Astrocyte (in vitro differentiated cells and primary cell): ENCODE data around the gene C21orf58. TPM values are rescaled to one million over a fixed set of nuclear protein-coding genes. Genes with fewer than 3 reads are reported as not detected.

Experiments used
- DNase-seq: peaks from one replicate; pipeline ENCODE4 v3.0.0-alpha.2; 2010; ENCODE audit warnings: low read depth
- FAIRE-seq: peaks from 2 replicates; lab custom pipeline; 2011; peaks lifted over from hg19 to GRCh38; lab: Jason Lieb, UNC
- H2AFZ ChIP-seq: 2 replicates; pipeline ENCODE4 v1.6.0; 2012; ENCODE audit warnings: low read depth, low read length, inconsistent platforms
- H3K27ac ChIP-seq: 2 replicates; pipeline ENCODE4 v1.5.1; 2011; ENCODE audit warnings: low read depth, low read length, inconsistent platforms
- H3K27me3 ChIP-seq: 2 replicates; pipeline ENCODE4 v1.6.0; 2011; ENCODE audit warnings: low read length, inconsistent platforms; ENCODE audit not compliant: insufficient read depth
- H3K36me3 ChIP-seq: 2 replicates; pipeline ENCODE4 v1.5.1; 2011; ENCODE audit warnings: low read length, inconsistent platforms; ENCODE audit not compliant: insufficient read depth
- H3K4me1 ChIP-seq: 2 replicates; pipeline ENCODE4 v1.5.1; 2011; ENCODE audit warnings: low read length, inconsistent platforms; ENCODE audit not compliant: insufficient read depth
- H3K4me2 ChIP-seq: 2 replicates; pipeline ENCODE4 v1.6.0; 2012; ENCODE audit warnings: low read length, inconsistent platforms
- H3K4me3 ChIP-seq: 2 replicates; pipeline ENCODE4 v1.5.1; 2011; ENCODE audit warnings: low read depth, mild to moderate bottlenecking, low read length, inconsistent platforms; ENCODE audit not compliant: insufficient read depth
- H3K79me2 ChIP-seq: 2 replicates; pipeline ENCODE4 v1.6.0; 2012; ENCODE audit warnings: mild to moderate bottlenecking, low read length, inconsistent platforms; ENCODE audit not compliant: insufficient read depth
- H3K9ac ChIP-seq: 2 replicates; pipeline ENCODE4 v1.6.0; 2012; ENCODE audit warnings: mild to moderate bottlenecking, low read length, inconsistent platforms
- H3K9me3 ChIP-seq: 2 replicates; pipeline ENCODE4 v1.5.1; 2012; ENCODE audit warnings: low read depth, mild to moderate bottlenecking, low read length, inconsistent platforms; ENCODE audit not compliant: insufficient read depth
- H4K20me1 ChIP-seq: 2 replicates; pipeline ENCODE4 v1.6.0; 2012; ENCODE audit warnings: low read length, inconsistent platforms; ENCODE audit not compliant: insufficient read depth
- H3K27ac Mint-ChIP-seq: one replicate; pipeline ENCODE4 v1.8.0; 2021; ENCODE audit warnings: mild to moderate bottlenecking, mixed read lengths; ENCODE audit not compliant: unreplicated experiment
- H3K27me3 Mint-ChIP-seq: one replicate; pipeline ENCODE4 v1.8.0; 2021; ENCODE audit warnings: low read depth, mixed read lengths; ENCODE audit not compliant: unreplicated experiment
- H3K36me3 Mint-ChIP-seq: one replicate; pipeline ENCODE4 v1.8.0; 2021; ENCODE audit warnings: low read depth, mixed read lengths; ENCODE audit not compliant: unreplicated experiment
- H3K4me1 Mint-ChIP-seq: one replicate; pipeline ENCODE4 v1.8.0; 2021; ENCODE audit warnings: low read depth, mixed read lengths; ENCODE audit not compliant: unreplicated experiment
- H3K4me3 Mint-ChIP-seq: one replicate; pipeline ENCODE4 v1.8.0; 2021; ENCODE audit warnings: mild to moderate bottlenecking, moderate library complexity, mixed read lengths; ENCODE audit not compliant: unreplicated experiment
- H3K9me3 Mint-ChIP-seq: one replicate; pipeline ENCODE4 v1.8.0; 2021; ENCODE audit warnings: mild to moderate bottlenecking, mixed read lengths; ENCODE audit not compliant: unreplicated experiment
- EZH2 ChIP-seq: IDR thresholded peaks from 2 replicates; pipeline ENCODE4 v1.6.1; 2012; ENCODE audit warnings: mild to moderate bottlenecking, low read length, inconsistent platforms; ENCODE audit not compliant: insufficient read depth
- total RNA-seq: library from RNA; stranded (reverse); gene quantifications from 2 replicates; pipeline ENCODE4 v1.2.1, GENCODE V29; 2021
- TF ChIP-seq, protein P1 (sequence below): IDR thresholded peaks from 2 replicates; pipeline ENCODE4 v1.5.1; 2011; ENCODE audit warnings: low read depth, mild to moderate bottlenecking, inconsistent platforms, low read length, moderate library complexity; ENCODE audit not compliant: insufficient read depth

C21orf58 gene
- total RNA-seq, 1 donor from 2014 or later, result 3.2 TPM

DNA sequence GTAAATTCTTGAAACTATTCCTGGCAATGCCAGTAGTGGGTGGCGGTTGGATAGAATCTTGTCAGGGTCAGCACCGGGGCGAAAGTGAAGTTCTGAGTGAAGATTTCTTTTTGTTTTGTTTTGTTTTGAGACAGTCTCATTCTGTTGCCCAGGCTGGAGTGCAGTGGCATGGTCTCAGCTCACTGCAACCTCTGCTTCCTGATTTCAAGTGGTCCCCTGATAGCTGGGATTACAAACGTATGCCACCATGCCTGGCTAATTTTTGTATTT is 33.6 kb upstream of the C21orf58 start:
- Histone ChIP-seq H2AFZ (no peak overlapping the region), H3K27me3 (no peaks in the 10 kb centered on the region), H3K4me1 (no peaks in the 10 kb centered on the region), H3K4me2 (no peak overlapping the region), H3K9ac (no peak overlapping the region), H3K4me3 (no peak overlapping the region), H3K9me3 (no peaks in the 10 kb centered on the region), H3K36me3 (peaks cover 8% of the 10 kb centered on the region), H3K27ac (no peak overlapping the region), H3K79me2 (no peaks in the 10 kb centered on the region), H4K20me1 (peaks cover 11% of the 10 kb centered on the region)
- Mint-ChIP-seq H3K36me3 (peaks cover 16% of the 10 kb centered on the region), H3K4me3 (no peak overlapping the region), H3K4me1 (no peaks in the 10 kb centered on the region), H3K9me3 (no peaks in the 10 kb centered on the region), H3K27ac (no peak overlapping the region), H3K27me3 (no peaks in the 10 kb centered on the region)
- no peak for DNase-seq
- TF ChIP-seq EZH2, result no peak
- TF ChIP-seq, protein P1, sequence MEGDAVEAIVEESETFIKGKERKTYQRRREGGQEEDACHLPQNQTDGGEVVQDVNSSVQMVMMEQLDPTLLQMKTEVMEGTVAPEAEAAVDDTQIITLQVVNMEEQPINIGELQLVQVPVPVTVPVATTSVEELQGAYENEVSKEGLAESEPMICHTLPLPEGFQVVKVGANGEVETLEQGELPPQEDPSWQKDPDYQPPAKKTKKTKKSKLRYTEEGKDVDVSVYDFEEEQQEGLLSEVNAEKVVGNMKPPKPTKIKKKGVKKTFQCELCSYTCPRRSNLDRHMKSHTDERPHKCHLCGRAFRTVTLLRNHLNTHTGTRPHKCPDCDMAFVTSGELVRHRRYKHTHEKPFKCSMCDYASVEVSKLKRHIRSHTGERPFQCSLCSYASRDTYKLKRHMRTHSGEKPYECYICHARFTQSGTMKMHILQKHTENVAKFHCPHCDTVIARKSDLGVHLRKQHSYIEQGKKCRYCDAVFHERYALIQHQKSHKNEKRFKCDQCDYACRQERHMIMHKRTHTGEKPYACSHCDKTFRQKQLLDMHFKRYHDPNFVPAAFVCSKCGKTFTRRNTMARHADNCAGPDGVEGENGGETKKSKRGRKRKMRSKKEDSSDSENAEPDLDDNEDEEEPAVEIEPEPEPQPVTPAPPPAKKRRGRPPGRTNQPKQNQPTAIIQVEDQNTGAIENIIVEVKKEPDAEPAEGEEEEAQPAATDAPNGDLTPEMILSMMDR, result no peak
- FAIRE-seq, result no peak

DNA sequence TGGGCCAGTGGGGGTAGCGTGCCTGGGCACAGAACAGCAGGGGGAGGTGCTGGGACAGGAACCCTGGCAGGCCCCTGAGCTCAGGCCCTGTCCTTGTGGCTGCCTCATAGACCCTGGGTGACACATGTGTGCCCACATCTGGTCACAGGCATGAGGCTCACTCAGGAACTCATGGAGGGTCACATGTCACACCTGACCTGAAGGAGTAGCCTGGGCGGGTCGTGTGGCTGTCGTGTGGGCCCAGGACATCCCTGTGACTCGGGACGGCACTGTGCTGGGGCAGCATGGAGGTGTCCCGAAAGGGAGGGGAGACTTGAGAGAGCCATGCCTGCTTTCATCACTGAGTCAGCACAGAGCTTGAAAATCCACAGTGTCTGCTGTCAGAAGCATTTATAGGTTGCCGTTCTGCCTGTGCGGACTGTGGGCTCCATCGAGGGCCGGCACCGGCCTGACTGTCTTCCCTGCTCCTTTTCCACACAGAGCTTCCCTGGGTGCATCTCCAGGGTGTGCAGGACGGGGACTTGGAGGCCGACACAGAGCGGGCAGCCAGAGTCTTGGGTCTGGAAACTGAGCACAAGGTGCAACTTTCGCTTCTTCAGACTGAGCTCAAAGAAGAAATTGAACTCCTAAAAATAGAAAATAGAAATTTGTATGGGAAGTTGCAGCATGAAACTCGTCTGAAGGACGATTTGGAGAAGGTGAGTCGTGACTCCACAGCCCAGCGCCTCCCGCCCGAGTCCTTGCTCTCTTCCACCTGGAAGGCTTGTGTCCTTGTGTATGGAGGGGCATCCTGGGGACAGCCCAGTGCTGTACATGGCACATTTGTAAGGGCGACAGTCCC is 33.0 kb upstream of the C21orf58 start:
- H3K27me3 ChIP-seq, result no peaks in the 10 kb centered on the region
- peaks cover 5% of the 10 kb centered on the region for H4K20me1 ChIP-seq
- no peak overlapping the region for H3K9ac ChIP-seq
- Mint-ChIP-seq H3K9me3 (no peaks in the 10 kb centered on the region), H3K4me1 (no peaks in the 10 kb centered on the region), H3K36me3 (peaks cover 10% of the 10 kb centered on the region), H3K27me3 (no peaks in the 10 kb centered on the region), H3K4me3 (no peak overlapping the region), H3K27ac (no peak overlapping the region)
- no peaks in the 10 kb centered on the region for H3K4me1 ChIP-seq
- no peak overlapping the region for H2AFZ ChIP-seq
- H3K4me3 ChIP-seq, result no peak overlapping the region
- no peak for FAIRE-seq
- no peak overlapping the region for H3K27ac ChIP-seq
- no peak overlapping the region for H3K4me2 ChIP-seq
- no peaks in the 10 kb centered on the region for H3K9me3 ChIP-seq
- H3K36me3 ChIP-seq, result peaks cover 8% of the 10 kb centered on the region
- H3K79me2 ChIP-seq, result no peaks in the 10 kb centered on the region
- TF ChIP-seq, protein P1, result no peak
- no peak for TF ChIP-seq EZH2
- DNase-seq, result no peak

DNA sequence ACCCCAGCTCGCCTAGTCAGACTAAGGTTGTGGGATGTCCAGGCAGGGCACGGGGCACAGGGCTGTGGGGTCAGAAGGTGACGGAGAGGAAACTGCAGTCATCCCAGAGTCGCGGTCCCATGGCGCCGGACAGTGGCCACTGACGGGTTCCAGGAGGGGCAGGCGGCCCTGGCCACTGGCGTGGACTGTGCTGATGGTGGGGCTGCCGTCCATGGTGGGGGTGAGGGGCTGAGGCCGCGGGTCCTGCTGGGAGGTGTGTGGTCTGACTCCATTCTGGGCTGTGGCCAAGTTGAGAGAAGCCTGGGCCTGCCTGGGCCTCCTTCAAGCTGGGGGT is 32.3 kb upstream of the C21orf58 start:
- Histone ChIP-seq H3K4me1 (no peaks in the 10 kb centered on the region), H2AFZ (no peak overlapping the region), H3K4me2 (no peak overlapping the region), H3K27me3 (no peaks in the 10 kb centered on the region), H3K9ac (no peak overlapping the region), H3K36me3 (peaks cover 8% of the 10 kb centered on the region), H3K79me2 (no peaks in the 10 kb centered on the region), H4K20me1 (no peaks in the 10 kb centered on the region), H3K4me3 (no peak overlapping the region), H3K9me3 (no peaks in the 10 kb centered on the region), H3K27ac (no peak overlapping the region)
- H3K27ac Mint-ChIP-seq, result no peak overlapping the region
- no peak for TF ChIP-seq EZH2
- TF ChIP-seq, protein P1, result no peak
- no peaks in the 10 kb centered on the region for H3K27me3 Mint-ChIP-seq
- peaks cover 8% of the 10 kb centered on the region for H3K36me3 Mint-ChIP-seq
- DNase-seq, result no peak
- H3K4me3 Mint-ChIP-seq, result no peak overlapping the region
- H3K4me1 Mint-ChIP-seq, result no peaks in the 10 kb centered on the region
- H3K9me3 Mint-ChIP-seq, result no peaks in the 10 kb centered on the region
- FAIRE-seq, result no peak
